HG02885 (cell line): ENCODE measurements around the gene ZGLP1.
"Not testable (repeated sequence)": the region's sequence is repeated elsewhere in the genome, so short reads cannot be mapped to it uniquely, and the experiment has no call there.

Experiments
- ATAC-seq: cut with Tn5 transposase; IDR thresholded peaks from one replicate; pipeline ENCODE4 v1.9.1; 2021; ENCODE audit warnings: mild to moderate bottlenecking; ENCODE audit not compliant: unreplicated experiment, poor library complexity

Gene ZGLP1

GRCh38 chr19:10283301-10284064 lies 26.1 kb downstream of the ZGLP1 start:
- no peak for ATAC-seq

GRCh38 chr19:10282043-10282442 lies 27.6 kb downstream of the ZGLP1 start:
- not testable (repeated sequence) for ATAC-seq

DNA sequence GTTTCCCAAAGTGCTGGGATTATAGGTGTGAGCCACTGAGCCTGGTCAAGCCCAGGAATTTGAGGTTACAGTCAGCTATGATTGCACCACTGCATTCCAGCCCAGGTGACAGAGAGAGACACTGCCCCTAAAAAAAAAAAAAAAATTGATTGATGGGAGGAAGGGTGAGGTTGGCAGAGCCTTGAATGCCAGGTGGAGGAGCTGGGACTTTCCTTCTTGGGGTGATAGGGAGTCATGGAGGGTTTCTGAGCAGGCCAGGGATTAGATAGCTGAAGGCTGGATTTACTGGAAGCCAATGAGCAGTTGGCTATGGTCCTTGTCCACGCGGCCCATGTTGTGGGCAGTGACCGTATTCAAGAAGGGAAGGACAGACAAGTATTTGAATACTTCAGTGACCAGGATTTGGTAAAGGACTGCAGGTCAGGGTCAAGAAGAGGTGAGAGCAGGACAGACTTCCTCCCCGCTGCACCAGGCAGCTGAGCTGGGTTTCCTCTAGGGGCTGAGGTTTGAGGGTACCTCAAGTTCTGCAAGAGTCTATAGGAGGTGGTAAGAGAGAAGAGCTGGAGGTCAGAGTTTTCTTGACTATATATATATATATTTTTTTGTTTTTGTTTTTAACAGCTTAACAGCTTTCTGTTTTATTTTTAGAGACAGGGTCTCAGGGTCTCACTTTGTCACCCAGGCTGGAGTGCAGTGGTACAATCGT lies 29.7 kb downstream of the ZGLP1 start:
- ATAC-seq = no peak

DNA sequence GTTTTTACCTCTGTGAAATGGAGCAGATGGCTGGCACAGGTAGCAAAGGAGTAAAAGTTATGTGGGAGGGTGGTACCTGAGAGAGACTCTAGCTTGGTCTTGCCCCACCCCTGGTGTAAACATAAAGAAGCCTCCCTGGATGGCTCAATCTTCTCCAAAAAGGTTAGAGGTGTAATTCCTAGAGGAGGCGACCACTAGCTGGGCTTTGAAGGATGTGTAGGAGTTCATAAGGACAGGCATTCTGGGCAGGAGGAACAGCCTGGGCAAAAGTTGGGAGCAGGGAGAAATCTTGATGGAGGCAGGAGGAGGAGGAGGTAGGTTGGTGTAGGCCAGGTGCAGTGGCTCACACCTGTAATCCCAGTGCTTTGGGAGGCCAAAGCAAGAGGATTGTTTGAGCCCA lies 30.7 kb downstream of the ZGLP1 start:
- ATAC-seq = no peak

- ATAC-seq = no peak
Measured at GRCh38 chr19:10277795-10278589, 31.6 kb downstream of the ZGLP1 start.

- ATAC-seq = no peak
Measured at GRCh38 chr19:10274589-10274988, 35.0 kb downstream of the ZGLP1 start.

GRCh38 chr19:10271543-10272086 lies 38.0 kb downstream of the ZGLP1 start:
- peak; percentile 17 for ATAC-seq

DNA sequence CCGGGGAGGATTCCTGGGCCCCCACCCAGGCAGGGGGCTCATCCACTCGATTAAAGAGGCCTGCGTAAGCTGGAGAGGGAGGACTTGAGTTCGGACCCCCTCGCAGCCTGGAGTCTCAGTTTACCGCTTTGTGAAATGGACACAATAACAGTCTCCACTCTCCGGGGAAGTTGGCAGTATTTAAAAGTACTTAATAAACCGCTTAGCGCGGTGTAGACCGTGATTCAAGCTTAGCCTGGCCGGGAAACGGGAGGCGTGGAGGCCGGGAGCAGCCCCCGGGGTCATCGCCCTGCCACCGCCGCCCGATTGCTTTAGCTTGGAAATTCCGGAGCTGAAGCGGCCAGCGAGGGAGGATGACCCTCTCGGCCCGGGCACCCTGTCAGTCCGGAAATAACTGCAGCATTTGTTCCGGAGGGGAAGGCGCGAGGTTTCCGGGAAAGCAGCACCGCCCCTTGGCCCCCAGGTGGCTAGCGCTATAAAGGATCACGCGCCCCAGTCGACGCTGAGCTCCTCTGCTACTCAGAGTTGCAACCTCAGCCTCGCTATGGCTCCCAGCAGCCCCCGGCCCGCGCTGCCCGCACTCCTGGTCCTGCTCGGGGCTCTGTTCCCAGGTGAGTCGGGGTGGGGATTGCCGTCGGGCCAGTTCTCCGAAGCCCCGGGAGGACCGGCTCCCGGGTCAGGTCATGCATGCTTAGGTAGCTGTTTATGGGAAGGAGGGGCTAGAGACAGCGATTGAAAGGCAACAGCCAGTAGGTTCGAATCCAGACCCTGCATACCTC lies 38.8 kb downstream of the ZGLP1 start, which contains the start of gene ICAM1:
TSS of gene ICAM1 (plus strand) at position 505 of the 779 bp plus-strand sequence. CDS start at position 545, 40 bp downstream.
- peak; percentile 44 for ATAC-seq

DNA sequence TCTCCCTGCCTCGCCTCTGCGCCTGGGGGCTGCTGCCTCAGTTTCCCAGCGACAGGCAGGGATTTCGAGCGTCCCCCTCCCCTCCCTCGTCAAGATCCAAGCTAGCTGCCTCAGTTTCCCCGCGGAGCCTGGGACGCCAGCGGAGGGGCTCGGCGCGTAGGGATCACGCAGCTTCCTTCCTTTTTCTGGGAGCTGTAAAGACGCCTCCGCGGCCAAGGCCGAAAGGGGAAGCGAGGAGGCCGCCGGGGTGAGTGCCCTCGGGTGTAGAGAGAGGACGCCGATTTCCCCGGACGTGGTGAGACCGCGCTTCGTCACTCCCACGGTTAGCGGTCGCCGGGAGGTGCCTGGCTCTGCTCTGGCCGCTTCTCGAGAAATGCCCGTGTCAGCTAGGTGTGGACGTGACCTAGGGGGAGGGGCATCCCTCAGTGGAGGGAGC lies 39.4 kb downstream of the ZGLP1 start:
- peak; percentile 52 for ATAC-seq

DNA sequence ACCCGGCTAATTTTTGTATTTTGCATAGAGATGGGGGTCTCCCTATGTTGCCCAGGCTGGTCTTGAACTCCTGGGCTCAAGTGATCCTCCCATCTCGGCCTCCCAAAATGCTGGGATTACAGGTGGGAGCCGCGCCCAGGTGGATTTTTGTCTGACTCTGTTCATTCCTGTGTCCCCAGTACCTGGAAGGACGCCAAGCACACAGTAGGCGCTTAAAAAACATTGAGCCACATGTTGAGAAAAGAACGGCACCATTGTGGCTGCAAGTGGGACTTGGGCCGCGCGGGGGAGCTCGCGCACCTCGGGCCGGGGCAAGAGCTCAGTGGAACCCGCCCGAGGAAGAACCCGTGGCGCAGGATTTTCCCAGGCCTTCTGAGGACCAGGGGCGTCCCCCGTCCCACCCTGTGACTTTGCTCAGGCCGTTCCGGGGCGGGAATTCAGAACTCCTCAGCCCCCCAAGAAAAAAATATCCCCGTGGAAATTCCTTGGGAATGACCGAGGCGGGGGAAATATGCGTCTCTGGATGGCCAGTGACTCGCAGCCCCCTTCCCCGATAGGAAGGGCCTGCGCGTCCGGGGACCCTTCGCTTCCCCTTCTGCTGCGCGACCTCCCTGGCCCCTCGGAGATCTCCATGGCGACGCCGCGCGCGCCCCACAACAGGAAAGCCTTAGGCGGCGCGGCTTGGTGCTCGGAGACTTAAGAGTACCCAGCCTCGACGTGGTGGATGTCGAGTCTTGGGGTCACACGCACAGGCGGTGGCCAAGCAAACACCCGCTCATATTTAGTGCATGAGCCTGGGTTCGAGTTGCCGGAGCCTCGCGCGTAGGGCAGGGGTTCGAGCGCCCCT lies 40.1 kb downstream of the ZGLP1 start:
- no peak for ATAC-seq

DNA sequence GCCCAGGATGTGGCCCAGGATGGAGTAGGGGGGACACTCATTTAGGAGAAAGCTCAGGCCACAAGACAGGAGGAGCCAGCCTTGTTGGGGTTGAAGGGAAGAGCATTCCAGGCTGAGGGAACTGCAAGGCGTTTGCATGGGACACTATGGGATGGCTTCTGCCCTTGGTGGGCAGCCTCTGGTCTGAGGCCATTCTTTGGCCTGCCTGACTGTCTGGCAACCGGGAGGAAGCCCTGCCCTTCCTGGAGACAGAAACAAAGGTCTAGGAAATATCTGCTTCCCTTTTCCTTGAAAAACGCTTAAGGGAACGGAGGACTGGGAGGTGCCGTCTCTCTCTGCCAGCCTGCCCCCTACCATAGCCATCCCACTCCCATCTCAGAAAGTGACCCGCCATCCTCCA lies 41.5 kb downstream of the ZGLP1 start:
- ATAC-seq = no peak

DNA sequence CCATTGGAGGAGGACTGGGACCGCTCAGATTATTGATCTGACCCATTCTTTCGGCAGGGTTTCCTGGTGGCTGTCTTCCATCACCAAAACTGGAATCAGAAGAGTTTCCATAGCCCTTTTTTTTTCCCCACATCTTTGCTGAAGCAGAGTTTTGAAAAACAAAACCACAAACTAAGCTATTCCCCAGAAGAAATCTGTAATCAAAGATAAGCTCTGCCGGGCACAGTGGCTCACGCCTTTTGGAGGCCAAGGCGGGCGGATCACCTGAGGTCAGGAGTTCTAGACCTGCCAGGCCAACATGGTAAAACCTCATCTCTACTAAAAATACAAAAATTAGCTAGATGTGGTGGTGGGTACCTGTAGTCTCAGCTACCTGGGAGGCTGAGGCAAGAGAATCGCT lies 42.9 kb downstream of the ZGLP1 start:
- ATAC-seq = no peak

- no peak for ATAC-seq
Measured at GRCh38 chr19:10262771-10263170, 46.8 kb downstream of the ZGLP1 start.

GRCh38 chr19:10260141-10260584 lies 49.5 kb downstream of the ZGLP1 start:
- ATAC-seq = no peak

DNA sequence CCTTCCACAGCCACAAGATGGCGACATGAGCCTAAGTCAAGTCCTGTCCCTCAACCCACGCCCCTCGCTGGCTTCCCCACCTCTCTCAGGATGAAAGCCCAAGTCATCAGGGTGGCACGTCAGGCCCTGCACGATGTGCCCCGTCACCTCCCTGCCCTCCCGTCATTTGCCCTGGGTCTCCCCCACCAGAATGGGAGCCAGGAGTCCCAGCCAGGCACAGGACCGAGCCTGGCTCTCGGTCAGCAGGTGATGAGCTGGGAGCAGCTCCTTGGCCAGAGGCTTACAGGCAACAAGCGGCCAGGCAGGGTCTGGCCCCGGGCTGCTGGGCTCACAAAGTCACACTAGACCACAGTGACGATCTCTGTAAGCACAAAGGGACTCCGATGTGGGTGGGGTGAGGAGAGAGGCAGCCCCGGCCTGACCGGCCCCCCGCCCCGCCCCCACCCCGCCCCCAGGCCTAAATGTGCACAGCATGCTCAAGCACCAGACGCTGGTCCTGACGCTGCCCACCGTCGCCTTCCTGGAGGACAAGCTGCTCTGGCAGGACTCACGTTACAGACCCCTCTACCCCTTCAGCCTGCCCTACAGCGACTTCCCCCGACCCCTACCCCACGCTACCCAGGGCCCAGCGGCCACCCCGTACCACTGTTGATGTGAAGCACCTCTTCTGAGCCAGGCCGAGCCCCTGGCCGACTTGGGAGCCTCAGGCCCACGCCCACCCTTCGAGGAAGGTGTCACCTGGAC lies 50.3 kb downstream of the ZGLP1 start:
- no peak for ATAC-seq

- ATAC-seq = no peak
Measured at GRCh38 chr19:10258080-10258710, 51.4 kb downstream of the ZGLP1 start.

DNA sequence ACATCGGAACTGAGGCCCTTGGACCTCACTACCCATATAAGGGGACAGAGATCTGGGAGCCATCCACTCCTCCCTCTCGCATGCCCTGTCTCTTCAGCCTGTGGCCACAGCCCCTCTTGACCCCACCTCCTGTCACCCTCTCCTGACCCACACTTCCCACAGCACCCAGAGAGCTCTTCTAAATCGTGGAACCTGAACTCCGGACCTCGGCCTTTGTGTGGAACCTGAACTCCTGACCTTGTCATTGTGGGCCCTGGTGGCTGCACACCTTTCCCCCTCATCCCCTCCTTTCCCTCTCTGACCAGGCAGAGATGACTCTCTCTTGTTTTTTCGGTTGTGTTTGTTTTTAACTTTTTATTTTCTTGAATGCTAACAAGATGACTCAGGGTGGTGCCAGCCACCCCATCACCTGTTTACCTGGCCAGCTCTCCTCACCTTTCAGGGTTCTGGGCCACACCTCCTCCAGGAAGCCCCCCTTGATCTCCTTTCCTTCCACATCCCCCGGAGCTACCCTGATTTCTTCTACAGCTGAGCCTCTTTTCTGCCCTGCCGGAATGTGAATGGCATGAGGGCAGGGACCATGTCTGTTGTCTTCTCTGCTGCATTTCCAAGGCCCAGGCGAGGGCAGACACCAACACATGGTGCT lies 52.5 kb downstream of the ZGLP1 start:
- no peak for ATAC-seq
